Measurements from ENCODE around the gene RAPH1.

The RAPH1 gene

GRCh38 chr2:203484266-203485112 lies 50.6 kb downstream of the RAPH1 start:
- DNase-seq, result peak; percentile 50 to 78

GRCh38 chr2:203480623-203481022 lies 54.5 kb downstream of the RAPH1 start:
- DNase-seq, result no peak

GRCh38 chr2:203476881-203477280 lies 58.2 kb downstream of the RAPH1 start:
- no peak for DNase-seq

GRCh38 chr2:203471323-203471722 lies 63.8 kb downstream of the RAPH1 start:
- no peak for DNase-seq

- DNase-seq, result no peak
These were observed 64.7 kb downstream of the RAPH1 start for GRCh38 chr2:203470371-203470770.

GRCh38 chr2:203469546-203469945 lies 65.6 kb downstream of the RAPH1 start:
- DNase-seq, result no peak

GRCh38 chr2:203463266-203463678 lies 71.8 kb downstream of the RAPH1 start:
- DNase-seq, result no peak

- no peak for DNase-seq
These were observed 72.8 kb downstream of the RAPH1 start for GRCh38 chr2:203462308-203462707.

GRCh38 chr2:203461746-203462145 lies 73.4 kb downstream of the RAPH1 start:
- no peak for DNase-seq

GRCh38 chr2:203455209-203455608 lies 79.9 kb downstream of the RAPH1 start:
- no peak for DNase-seq

- DNase-seq, result peak in 1 of 2 experiments; percentile 38
These were observed 81.1 kb downstream of the RAPH1 start for GRCh38 chr2:203453858-203454451.

GRCh38 chr2:203451689-203452088 lies 83.4 kb downstream of the RAPH1 start:
- DNase-seq, result no peak

GRCh38 chr2:203451011-203451410 lies 84.1 kb downstream of the RAPH1 start:
- no peak for DNase-seq

GRCh38 chr2:203450561-203450960 lies 84.5 kb downstream of the RAPH1 start:
- no peak for DNase-seq

- no peak for DNase-seq
These were observed 88.3 kb downstream of the RAPH1 start for GRCh38 chr2:203446780-203447179.

- DNase-seq, result no peak
These were observed 89.0 kb downstream of the RAPH1 start for GRCh38 chr2:203446071-203446481.

GRCh38 chr2:203444738-203445137 lies 90.4 kb downstream of the RAPH1 start:
- no peak for DNase-seq

- DNase-seq, result no peak
These were observed 92.6 kb downstream of the RAPH1 start for GRCh38 chr2:203442463-203442862.

GRCh38 chr2:203441463-203441862 lies 93.6 kb downstream of the RAPH1 start:
- DNase-seq, result no peak

- DNase-seq, result no peak
These were observed 94.4 kb downstream of the RAPH1 start for GRCh38 chr2:203440671-203441070.

GRCh38 chr2:203438528-203438927 lies 96.6 kb downstream of the RAPH1 start:
- DNase-seq, result no peak

GRCh38 chr2:203437511-203437910 lies 97.6 kb downstream of the RAPH1 start:
- no peak for DNase-seq

- DNase-seq, result no peak
These were observed 98.6 kb downstream of the RAPH1 start for GRCh38 chr2:203436496-203436895.

- peak in 1 of 2 experiments; percentile 50 for DNase-seq
These were observed 102.3 kb downstream of the RAPH1 start for GRCh38 chr2:203432811-203433210.

Data from NCI-H524 (cell line).